Measurements from ENCODE around the gene BABAM2. TPM values are rescaled to one million over a fixed set of nuclear protein-coding genes. Genes with fewer than 3 reads are reported as not detected.

Gene BABAM2
- total and polyA plus RNA-seq, 2 of the 4 experiments (the other 2 are of a cell fraction): 20.9 to 23.1 TPM

DNA sequence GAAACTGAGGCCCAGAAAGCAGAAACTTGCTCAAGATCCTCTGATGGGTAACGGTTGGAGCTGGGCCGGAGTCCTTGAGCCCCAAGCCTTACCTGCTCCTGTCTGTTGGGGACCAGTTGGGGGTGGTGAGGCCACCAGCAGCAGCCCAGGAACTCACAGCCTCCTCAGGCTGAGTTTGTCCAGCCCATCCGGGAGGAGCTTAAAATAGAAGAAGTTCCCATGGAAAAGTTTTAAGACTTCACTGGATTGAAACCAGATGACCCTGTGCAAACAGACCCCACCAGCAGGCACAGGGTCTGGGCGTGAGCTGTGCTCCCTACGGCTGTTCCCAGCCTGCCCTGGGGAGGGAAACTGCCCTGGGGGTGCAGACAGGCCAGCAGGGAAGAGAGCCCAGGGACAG lies 461.6 kb downstream of the BABAM2 start:
- H4K8ac ChIP-seq (ENCODE audit: low read depth in 2 of 2, low read length in 2 of 2): no peak overlapping the region
- BruUV-seq (replicated peaks): no TSS peak
- no peak overlapping the region for H2BK20ac ChIP-seq (ENCODE audit: low read depth, low read length)
- H2AFZ ChIP-seq (replicated peaks; ENCODE audit: low read length, poor library complexity): peak overlapping the region; percentile 72
- peaks cover 20% of the 10 kb centered on the region for H3K4me1 ChIP-seq (ENCODE audit: control insufficient read depth, insufficient read depth, low read length)
- no peak overlapping the region for H3K23ac ChIP-seq (ENCODE audit: low read depth, low read length)
- no peaks in the 10 kb centered on the region for H3K36me3 ChIP-seq (ENCODE audit: control insufficient read depth, insufficient read depth, low read length)
- H2AK5ac ChIP-seq (ENCODE audit: low read depth, low read length): no peak overlapping the region
- no peaks in the 10 kb centered on the region for H4K20me1 ChIP-seq (ENCODE audit: insufficient read depth, low read length)
- H2BK5ac ChIP-seq (ENCODE audit: low read depth, low read length, poor library complexity, severe bottlenecking): no peak overlapping the region
- dilution Hi-C loops (cut with HindIII; ENCODE audit: low sequenced_read_pairs, unreplicated experiment) (no loop called here), in situ Hi-C loops (cut with MboI; ENCODE audit: low sequenced_read_pairs) (no loop called here), intact Hi-C loops (cut with micrococcal nuclease) (no loop called here)
- H2BK15ac ChIP-seq (ENCODE audit: low read depth, low read length): no peak overlapping the region
- CTCF ChIA-PET: no interaction called here
- WGBS, 2 experiments (ENCODE audit: extremely low coverage in 2 of 2, insufficient read length in 1 of 2): no CpG with 5 or more reads among the region's 5 CpGs
- no peak overlapping the region for H2BK120ac ChIP-seq (ENCODE audit: low read depth, low read length)
- no peak overlapping the region for H3K4me2 ChIP-seq (ENCODE audit: low read depth, low read length)
- H4K91ac ChIP-seq (ENCODE audit: insufficient read depth, low read depth, low read length): no peak overlapping the region
- no peak overlapping the region for H3K56ac ChIP-seq (ENCODE audit: extremely low read depth, insufficient read depth, low read length)
- ATAC-seq (ENCODE audit: low read depth) (no peak), DNase-seq (no peak)
- no peak overlapping the region for H3K14ac ChIP-seq (replicated peaks; ENCODE audit: low read depth, low read length)
- H3K18ac ChIP-seq (ENCODE audit: low read depth, low read length): no peak overlapping the region; the same call in 1 of the 2 replicates
- H3K9me1 ChIP-seq (ENCODE audit: insufficient read depth, low read length): peaks cover 17% of the 10 kb centered on the region
- TF ChIP-seq RFX5 (IDR thresholded peaks at IDR 0.05; ENCODE audit: low read depth, low read length) (no peak), CHD1 (IDR thresholded peaks at IDR 0.05; ENCODE audit: low read depth, low read length) (no peak), BHLHE40 (IDR thresholded peaks at IDR 0.05; ENCODE audit: low read depth, low read length) (no peak), MAZ (IDR thresholded peaks at IDR 0.05; ENCODE audit: borderline replicate concordance, low read depth, low read length) (no peak), POLR2A (IDR thresholded peaks at IDR 0.05; ENCODE audit: low read depth, low read length) (no peak), RCOR1 (IDR thresholded peaks at IDR 0.05; ENCODE audit: insufficient replicate concordance, low read length) (no peak), MAFK (IDR thresholded peaks at IDR 0.05; ENCODE audit: low read depth, low read length) (no peak), SMC3 (IDR thresholded peaks at IDR 0.05; ENCODE audit: low read depth, low read length) (no peak), CEBPB (IDR thresholded peaks at IDR 0.05; ENCODE audit: low read depth, low read length) (no peak), MXI1 (IDR thresholded peaks at IDR 0.05; ENCODE audit: borderline replicate concordance, low read depth, low read length) (no peak), NFE2L2 (IDR thresholded peaks at IDR 0.05; ENCODE audit: low read depth, low read length) (no peak), FOS (IDR thresholded peaks at IDR 0.05; ENCODE audit: low read depth, low read length) (no peak), RAD21 (IDR thresholded peaks at IDR 0.05; ENCODE audit: low read length) (no peak)
- TF ChIP-seq, protein P1, sequence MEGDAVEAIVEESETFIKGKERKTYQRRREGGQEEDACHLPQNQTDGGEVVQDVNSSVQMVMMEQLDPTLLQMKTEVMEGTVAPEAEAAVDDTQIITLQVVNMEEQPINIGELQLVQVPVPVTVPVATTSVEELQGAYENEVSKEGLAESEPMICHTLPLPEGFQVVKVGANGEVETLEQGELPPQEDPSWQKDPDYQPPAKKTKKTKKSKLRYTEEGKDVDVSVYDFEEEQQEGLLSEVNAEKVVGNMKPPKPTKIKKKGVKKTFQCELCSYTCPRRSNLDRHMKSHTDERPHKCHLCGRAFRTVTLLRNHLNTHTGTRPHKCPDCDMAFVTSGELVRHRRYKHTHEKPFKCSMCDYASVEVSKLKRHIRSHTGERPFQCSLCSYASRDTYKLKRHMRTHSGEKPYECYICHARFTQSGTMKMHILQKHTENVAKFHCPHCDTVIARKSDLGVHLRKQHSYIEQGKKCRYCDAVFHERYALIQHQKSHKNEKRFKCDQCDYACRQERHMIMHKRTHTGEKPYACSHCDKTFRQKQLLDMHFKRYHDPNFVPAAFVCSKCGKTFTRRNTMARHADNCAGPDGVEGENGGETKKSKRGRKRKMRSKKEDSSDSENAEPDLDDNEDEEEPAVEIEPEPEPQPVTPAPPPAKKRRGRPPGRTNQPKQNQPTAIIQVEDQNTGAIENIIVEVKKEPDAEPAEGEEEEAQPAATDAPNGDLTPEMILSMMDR (conservative IDR thresholded peaks at IDR 0.05; ENCODE audit: low read depth, low read length): no peak
- TF ChIP-seq, protein P2, sequence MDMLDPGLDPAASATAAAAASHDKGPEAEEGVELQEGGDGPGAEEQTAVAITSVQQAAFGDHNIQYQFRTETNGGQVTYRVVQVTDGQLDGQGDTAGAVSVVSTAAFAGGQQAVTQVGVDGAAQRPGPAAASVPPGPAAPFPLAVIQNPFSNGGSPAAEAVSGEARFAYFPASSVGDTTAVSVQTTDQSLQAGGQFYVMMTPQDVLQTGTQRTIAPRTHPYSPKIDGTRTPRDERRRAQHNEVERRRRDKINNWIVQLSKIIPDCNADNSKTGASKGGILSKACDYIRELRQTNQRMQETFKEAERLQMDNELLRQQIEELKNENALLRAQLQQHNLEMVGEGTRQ (IDR thresholded peaks at IDR 0.05; ENCODE audit: low read depth, low read length): no peak
- TF ChIP-seq, protein P3, sequence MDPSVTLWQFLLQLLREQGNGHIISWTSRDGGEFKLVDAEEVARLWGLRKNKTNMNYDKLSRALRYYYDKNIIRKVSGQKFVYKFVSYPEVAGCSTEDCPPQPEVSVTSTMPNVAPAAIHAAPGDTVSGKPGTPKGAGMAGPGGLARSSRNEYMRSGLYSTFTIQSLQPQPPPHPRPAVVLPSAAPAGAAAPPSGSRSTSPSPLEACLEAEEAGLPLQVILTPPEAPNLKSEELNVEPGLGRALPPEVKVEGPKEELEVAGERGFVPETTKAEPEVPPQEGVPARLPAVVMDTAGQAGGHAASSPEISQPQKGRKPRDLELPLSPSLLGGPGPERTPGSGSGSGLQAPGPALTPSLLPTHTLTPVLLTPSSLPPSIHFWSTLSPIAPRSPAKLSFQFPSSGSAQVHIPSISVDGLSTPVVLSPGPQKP (IDR thresholded peaks at IDR 0.05; ENCODE audit: borderline replicate concordance, low read depth, low read length): no peak
- H3K9me3 ChIP-seq (ENCODE audit: control insufficient read depth, insufficient read depth, low read length): no peaks in the 10 kb centered on the region
- H3K27me3 ChIP-seq (ENCODE audit: control insufficient read depth, insufficient read depth, low read length): no peaks in the 10 kb centered on the region
- H3K4ac ChIP-seq (ENCODE audit: low read depth, low read length): no peak overlapping the region
- POLR2A ChIA-PET (ENCODE audit: unreplicated experiment): no interaction called here
- H4K5ac ChIP-seq (ENCODE audit: low read depth, low read length): no peak overlapping the region
- H3K4me3 ChIP-seq (ENCODE audit: insufficient read depth, low read depth, low read length): no peak overlapping the region
- no peak overlapping the region for H2AK9ac ChIP-seq (replicated peaks; ENCODE audit: low read depth, low read length, poor library complexity)
- no peak overlapping the region for H3K9ac ChIP-seq (ENCODE audit: low read depth, low read length)
- no peak overlapping the region for H3K27ac ChIP-seq (ENCODE audit: insufficient read depth, low read length)
- H3K79me1 ChIP-seq (ENCODE audit: low read depth in 1 of 2, low read length in 2 of 2): peaks cover 0 to 4% of the 10 kb centered on the region in 2 experiments; a peak in 1 of 4 replicates
